ENCODE measurements around the gene PRSS53. TPM values are rescaled to one million over a fixed set of nuclear protein-coding genes. Genes with fewer than 3 reads are reported as not detected.

PRSS53 gene
- polyA plus RNA-seq, 1 of the 3 experiments (the other 2 are of a cell fraction) = 3.1 TPM

- H2AFZ ChIP-seq (ENCODE audit: low read depth) = no peak overlapping the region
- H3F3A ChIP-seq (replicated peaks; ENCODE audit: insufficient read depth) = no peaks in the 10 kb centered on the region
- 94% methylated on average over 11 of the region's 13 CpGs for WGBS (ENCODE audit: low lambda C conversion rate)
- no peaks in the 10 kb centered on the region for H3K27me3 ChIP-seq (ENCODE audit: insufficient read depth)
- no peaks in the 10 kb centered on the region; a peak in 1 of 4 replicates for H3K4me1 ChIP-seq (ENCODE audit: control insufficient read depth in 1 of 2, insufficient read depth in 2 of 2, low read depth in 1 of 2, low read length in 1 of 2)
- H3K27ac ChIP-seq (ENCODE audit: low read depth in 2 of 2, low read length in 1 of 2) = no peak overlapping the region
- no peak overlapping the region for H3K4me3 ChIP-seq (ENCODE audit: low read depth in 2 of 2, low read length in 1 of 2)
- no peaks in the 10 kb centered on the region for H3K9me3 ChIP-seq
- no peak overlapping the region; the same call in 1 of the 2 replicates for H3K4me2 ChIP-seq
- H3K36me3 ChIP-seq (replicated peaks in 1 of 2; ENCODE audit: control insufficient read depth in 1 of 2, insufficient read depth in 2 of 2, low read length in 1 of 2) = peaks cover 25 to 75% of the 10 kb centered on the region in 2 experiments
- H3K79me2 ChIP-seq (ENCODE audit: insufficient read depth) = peaks cover 60% of the 10 kb centered on the region; the same call in 1 of the 2 replicates
- no peak for DNase-seq
- POLR2A ChIA-PET = no interaction called here
- peaks cover 12% of the 10 kb centered on the region; the same call in 1 of the 2 replicates for H4K20me1 ChIP-seq (ENCODE audit: insufficient read depth)
- CTCF ChIA-PET = interaction anchor here (1.1 to 1.6 kb wide), 4 partner anchors 20 to 128 kb away, joined by 4 to 5 read pairs (median 4); partner anchors contain the start of gene HSD3B7
- H3K9ac ChIP-seq = no peak overlapping the region
- TF ChIP-seq SMC3 (IDR thresholded peaks at IDR 0.05; ENCODE audit: low read depth, low read length) (no peak), SIN3A (IDR thresholded peaks at IDR 0.05; ENCODE audit: borderline replicate concordance, low read depth, low read length) (no peak), POLR2AphosphoS5 (IDR thresholded peaks at IDR 0.05; ENCODE audit: low read depth, low read length) (no peak), RCOR1 (IDR thresholded peaks at IDR 0.05; ENCODE audit: low read length) (no peak), MEF2A (IDR thresholded peaks at IDR 0.05; ENCODE audit: borderline replicate concordance, low read depth) (no peak), FOSL2 (IDR thresholded peaks at IDR 0.05; ENCODE audit: borderline replicate concordance, low read depth) (no peak), FOXJ3 (CRISPR knock-in tag; IDR thresholded peaks at IDR 0.05) (no peak), TEAD4 (IDR thresholded peaks at IDR 0.05; ENCODE audit: borderline replicate concordance, insufficient read depth) (no peak), CHD2 (IDR thresholded peaks at IDR 0.05; ENCODE audit: low read length, partially characterized antibody) (no peak), NFIC (IDR thresholded peaks at IDR 0.05; ENCODE audit: borderline replicate concordance) (no peak), CTCF (IDR thresholded peaks at IDR 0.05) (no peak)
- H3K9me2 ChIP-seq = no peaks in the 10 kb centered on the region
Observed at GRCh38 chr16:31080756-31081419, 7.9 kb downstream of the PRSS53 start.

GRCh38 chr16:31080035-31080629 is 8.6 kb downstream of the PRSS53 start:
- Histone ChIP-seq H3K27me3 (ENCODE audit: insufficient read depth) (no peaks in the 10 kb centered on the region), H3K9ac (no peak overlapping the region), H2AFZ (ENCODE audit: low read depth) (no peak overlapping the region), H3K36me3 (replicated peaks in 1 of 2; ENCODE audit: control insufficient read depth in 1 of 2, insufficient read depth in 2 of 2, low read length in 1 of 2) (peaks cover 27 to 74% of the 10 kb centered on the region in 2 experiments), H3F3A (replicated peaks; ENCODE audit: insufficient read depth) (no peaks in the 10 kb centered on the region), H3K79me2 (ENCODE audit: insufficient read depth) (peaks cover 68% of the 10 kb centered on the region), H4K20me1 (ENCODE audit: insufficient read depth) (peaks cover 12% of the 10 kb centered on the region; the same call in 1 of the 2 replicates), H3K9me2 (no peaks in the 10 kb centered on the region), H3K27ac (ENCODE audit: low read depth in 2 of 2, low read length in 1 of 2) (no peak overlapping the region), H3K4me3 (ENCODE audit: low read depth in 2 of 2, low read length in 1 of 2) (no peak overlapping the region), H3K4me1 (ENCODE audit: control insufficient read depth in 1 of 2, insufficient read depth in 2 of 2, low read depth in 1 of 2, low read length in 1 of 2) (peaks cover 2 to 6% of the 10 kb centered on the region in 2 experiments; a peak in 3 of 4 replicates), H3K9me3 (no peaks in the 10 kb centered on the region), H3K4me2 (no peak overlapping the region)
- ChIA-PET CTCF (interaction anchor here (0.5 to 1.6 kb wide), 5 partner anchors 21 to 267 kb away, joined by 4 to 5 read pairs (median 4); partner anchors contain the start of gene HSD3B7), POLR2A (no interaction called here)
- WGBS (ENCODE audit: low lambda C conversion rate) = 97% methylated on average over 23 of the region's 40 CpGs
- no peak for DNase-seq
- TF ChIP-seq NRF1 (IDR thresholded peaks at IDR 0.05; ENCODE audit: low read depth, low read length) (no peak), PBX3 (IDR thresholded peaks at IDR 0.05) (no peak), TEAD4 (IDR thresholded peaks at IDR 0.05; ENCODE audit: borderline replicate concordance, insufficient read depth) (no peak), RFX5 (IDR thresholded peaks at IDR 0.05; ENCODE audit: low read length) (no peak), IRF3 (IDR thresholded peaks at IDR 0.05; ENCODE audit: low read depth, low read length) (no peak), REST (IDR thresholded peaks at IDR 0.05; ENCODE audit: low read depth, low read length) (no peak), MAX (IDR thresholded peaks at IDR 0.05; ENCODE audit: low read depth) (no peak)
